VCaP (cell line): ENCODE results near the gene NEO1.

Experiments
- H3K27ac ChIP-seq: fragments of 450-650 bp; 2 replicates; pipeline ENCODE4 v1.5.1; 2017
- TF ChIP-seq, protein P1 (sequence below): fragments of 450-650 bp; conservative IDR thresholded peaks from 2 replicates; pipeline ENCODE4 v1.5.1; 2017; ENCODE audit warnings: mild to moderate bottlenecking, moderate library complexity

NEO1 gene

DNA sequence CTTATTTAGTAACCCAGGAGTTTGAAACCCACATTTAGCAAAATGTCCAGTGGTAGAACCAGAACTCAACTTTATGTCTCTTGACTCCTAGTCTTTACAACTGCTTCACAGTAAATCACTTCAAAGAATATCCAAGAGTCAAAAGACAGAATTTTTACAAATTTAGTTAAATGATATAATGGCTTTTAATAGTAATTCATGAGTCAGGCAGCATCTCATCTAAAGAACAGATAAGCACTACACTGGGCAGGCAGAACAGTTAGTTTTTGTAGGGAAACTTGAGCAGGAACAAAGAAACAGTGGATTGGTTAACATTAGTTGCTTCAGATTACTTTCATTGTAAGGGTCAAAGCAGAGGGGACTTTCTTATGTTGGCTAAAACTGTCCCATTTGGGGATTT, 120.2 kb downstream of the NEO1 start:
- TF ChIP-seq, protein P1, sequence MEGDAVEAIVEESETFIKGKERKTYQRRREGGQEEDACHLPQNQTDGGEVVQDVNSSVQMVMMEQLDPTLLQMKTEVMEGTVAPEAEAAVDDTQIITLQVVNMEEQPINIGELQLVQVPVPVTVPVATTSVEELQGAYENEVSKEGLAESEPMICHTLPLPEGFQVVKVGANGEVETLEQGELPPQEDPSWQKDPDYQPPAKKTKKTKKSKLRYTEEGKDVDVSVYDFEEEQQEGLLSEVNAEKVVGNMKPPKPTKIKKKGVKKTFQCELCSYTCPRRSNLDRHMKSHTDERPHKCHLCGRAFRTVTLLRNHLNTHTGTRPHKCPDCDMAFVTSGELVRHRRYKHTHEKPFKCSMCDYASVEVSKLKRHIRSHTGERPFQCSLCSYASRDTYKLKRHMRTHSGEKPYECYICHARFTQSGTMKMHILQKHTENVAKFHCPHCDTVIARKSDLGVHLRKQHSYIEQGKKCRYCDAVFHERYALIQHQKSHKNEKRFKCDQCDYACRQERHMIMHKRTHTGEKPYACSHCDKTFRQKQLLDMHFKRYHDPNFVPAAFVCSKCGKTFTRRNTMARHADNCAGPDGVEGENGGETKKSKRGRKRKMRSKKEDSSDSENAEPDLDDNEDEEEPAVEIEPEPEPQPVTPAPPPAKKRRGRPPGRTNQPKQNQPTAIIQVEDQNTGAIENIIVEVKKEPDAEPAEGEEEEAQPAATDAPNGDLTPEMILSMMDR, result no peak
- no peak overlapping the region for H3K27ac ChIP-seq

DNA sequence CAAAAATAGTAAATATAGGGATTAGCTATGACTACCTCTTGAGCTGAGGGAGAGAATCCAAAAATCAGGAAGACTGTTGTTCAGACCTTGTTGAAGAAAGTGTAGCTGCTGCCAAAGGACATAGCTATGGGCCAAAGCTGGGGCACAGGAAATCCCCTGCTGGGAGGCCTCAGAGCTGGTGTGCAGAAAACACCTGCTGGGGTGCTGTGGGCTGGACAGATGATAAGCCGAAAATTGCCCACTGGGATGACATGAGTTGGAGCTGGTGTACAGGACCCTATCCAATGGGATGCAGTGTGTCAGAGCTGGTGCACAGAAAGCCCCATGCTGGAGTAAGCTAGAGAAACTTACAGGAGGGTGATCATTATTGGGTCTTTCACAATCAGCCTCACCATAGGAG, 121.9 kb downstream of the NEO1 start:
- H3K27ac ChIP-seq, result no peak overlapping the region
- TF ChIP-seq, protein P1, result no peak

DNA sequence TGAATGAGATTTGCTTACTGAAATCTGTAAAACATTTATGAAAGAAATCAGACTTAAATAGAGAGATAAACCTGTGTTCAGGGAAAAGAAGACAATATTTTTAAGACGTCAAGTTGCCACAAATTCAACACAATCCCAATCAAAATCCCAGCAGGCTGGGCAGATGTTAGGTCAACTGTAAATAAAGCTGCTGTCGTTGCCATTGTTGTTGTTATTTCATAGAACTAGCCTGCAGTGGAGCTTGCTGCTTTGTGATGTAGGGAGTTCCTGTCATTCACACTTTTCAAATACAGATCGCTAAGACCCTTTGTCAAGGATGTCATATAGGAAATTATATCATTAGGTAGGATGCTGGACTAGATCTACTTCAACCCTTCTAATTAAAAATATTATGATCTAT, 123.1 kb downstream of the NEO1 start:
- TF ChIP-seq, protein P1, result no peak
- no peak overlapping the region for H3K27ac ChIP-seq

DNA sequence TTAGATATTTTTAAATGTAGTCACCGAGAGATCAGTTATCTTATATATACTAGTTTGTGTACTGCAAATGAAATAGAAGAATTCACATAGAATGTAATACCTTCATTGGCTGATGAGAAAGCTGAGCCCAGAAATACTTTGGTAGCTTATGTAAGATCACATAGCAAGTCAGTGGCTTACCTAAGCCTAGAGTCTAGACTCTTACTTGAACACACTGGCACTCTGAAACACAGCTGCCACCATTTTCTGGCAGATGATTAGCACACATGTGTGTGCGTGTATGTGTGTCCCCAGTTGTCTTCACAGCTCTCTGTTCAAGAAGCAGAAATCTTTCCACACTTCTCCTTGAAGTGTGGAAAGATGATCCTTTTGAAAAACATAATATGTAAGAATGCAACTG, 124.3 kb downstream of the NEO1 start:
- no peak overlapping the region for H3K27ac ChIP-seq
- TF ChIP-seq, protein P1, result no peak

DNA sequence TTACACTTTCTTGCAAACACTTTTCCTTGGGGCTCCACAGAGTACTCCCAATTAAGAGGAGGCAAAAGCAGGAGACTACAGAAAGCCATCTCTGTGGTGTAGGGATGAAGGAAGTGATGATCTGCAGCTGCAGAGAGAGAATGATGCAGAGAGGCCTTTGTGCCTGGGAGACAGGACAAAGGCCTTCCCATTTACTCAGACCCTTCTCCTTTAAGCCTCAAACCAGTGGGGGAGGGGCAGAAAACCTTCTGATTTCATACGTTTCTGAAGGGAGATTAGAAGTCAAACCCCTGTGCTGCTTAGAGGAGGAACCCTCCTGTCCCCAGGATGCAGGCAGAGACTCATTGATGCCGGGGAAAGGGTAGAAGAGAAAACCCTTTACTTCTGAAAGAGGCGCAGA, 130.8 kb downstream of the NEO1 start:
- TF ChIP-seq, protein P1, result no peak
- no peak overlapping the region for H3K27ac ChIP-seq

DNA sequence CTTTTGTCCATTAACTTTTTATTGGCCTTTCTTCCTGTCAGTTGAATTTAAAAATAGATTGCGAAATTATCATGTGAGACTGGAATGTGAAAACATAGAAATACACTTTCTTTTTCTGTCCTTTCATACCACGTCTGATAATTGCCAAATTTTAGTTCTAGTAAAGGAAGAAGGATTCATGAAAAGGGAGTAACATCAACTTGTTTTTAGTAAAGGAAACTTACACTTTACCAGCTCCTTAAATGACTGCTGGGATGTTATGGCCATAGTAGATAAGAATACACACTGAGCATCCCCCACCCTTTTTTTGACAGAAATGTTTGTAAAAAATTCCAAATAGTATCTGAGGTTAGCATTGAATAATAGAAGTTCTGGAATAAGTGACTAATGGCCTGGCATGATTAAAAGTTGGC, 137.9 kb downstream of the NEO1 start:
- TF ChIP-seq, protein P1, result no peak
- no peak overlapping the region for H3K27ac ChIP-seq

DNA sequence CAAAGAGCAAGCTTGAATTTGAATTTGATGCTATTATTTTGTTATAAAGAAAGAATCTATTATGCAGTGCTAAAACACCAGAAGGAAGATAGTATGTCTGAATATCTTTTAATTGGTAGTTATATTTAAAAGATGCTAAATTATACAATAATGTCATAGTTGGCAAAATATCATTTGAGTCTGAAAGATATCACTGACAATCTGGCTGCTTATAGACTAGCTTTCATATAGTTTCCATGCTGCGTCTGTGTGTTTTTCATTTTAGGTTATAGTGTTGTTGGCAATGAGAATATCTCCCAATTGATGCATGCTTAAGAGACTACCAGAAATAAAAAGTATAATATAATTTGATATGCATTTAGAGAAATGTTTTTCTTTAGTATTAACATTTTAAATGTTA, 142.9 kb downstream of the NEO1 start:
- TF ChIP-seq, protein P1, result no peak
- no peak overlapping the region for H3K27ac ChIP-seq

DNA sequence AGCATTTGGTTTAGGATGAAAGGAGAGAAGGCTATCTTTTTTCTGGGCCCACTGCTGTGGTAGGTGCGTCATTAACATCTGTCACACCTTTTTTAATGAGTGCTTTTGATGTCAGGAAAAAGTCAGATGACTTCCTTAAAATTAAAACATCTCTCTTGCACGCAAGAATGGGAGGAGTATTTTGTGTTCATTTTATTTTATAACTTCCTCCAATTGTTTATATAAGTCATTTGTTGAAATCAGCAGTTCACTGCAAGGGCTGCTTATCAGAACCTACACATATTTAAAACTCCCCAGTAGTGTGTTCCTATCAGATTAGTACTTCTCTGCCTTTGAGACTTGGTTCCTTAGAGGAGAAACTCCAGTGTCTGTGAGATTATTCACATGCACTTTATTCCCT, 143.8 kb downstream of the NEO1 start:
- peak overlapping the region; percentile 53 for H3K27ac ChIP-seq
- TF ChIP-seq, protein P1, result no peak
